HepG2 (cell line): ENCODE data around the gene CTAGE6. TPM values are rescaled to one million over a fixed set of nuclear protein-coding genes. Genes with fewer than 3 reads are reported as not detected.

Source experiments
- ATAC-seq: fragments of 200-7000 bp; cut with Tn5 transposase; 3 replicates; pipeline ENCODE4 v1.9.1; 2020; ENCODE audit warnings: mild to moderate bottlenecking, moderate library complexity
- BruUV-seq: library from RNA; stranded (reverse); fragments of 400-500 nt; replicated peaks from 2 replicates; lab custom pipeline; 2021; lab: Mats Ljungman, UMichigan
- CTCF ChIA-PET: fragments of 300-600 bp; formaldehyde crosslinking; extraction: SDS; loops from one replicate; lab custom pipeline; 2021; ENCODE audit warnings: low total read pairs, inconsistent platforms, low intra/inter-chr PET ratio; lab: Yijun Ruan, JAX
- POLR2A ChIA-PET: fragments of 350-600 bp; sonication (Branson Sonifier 250); formaldehyde crosslinking; loops from one replicate; lab custom pipeline; 2020; ENCODE audit warnings: antibody characterized with exemption, inconsistent platforms; lab: Yijun Ruan, JAX
- DNase-seq: peaks from one replicate; pipeline ENCODE4 v3.0.0-alpha.2; 2015; ENCODE audit warnings: low spot score
- FAIRE-seq: peaks from 3 replicates; lab custom pipeline; 2011; peaks lifted over from hg19 to GRCh38; lab: Jason Lieb, UNC
- H2AFZ ChIP-seq: one replicate; pipeline ENCODE4 v1.6.1; 2011; ENCODE audit warnings: low read length, inconsistent platforms
- H3K27ac ChIP-seq: fragments of 300-600 bp; 3 replicates; pipeline ENCODE4 v1.8.0; 2011; ENCODE audit warnings: mixed run types, mild to moderate bottlenecking, mixed read lengths, low read length, inconsistent platforms; ENCODE audit not compliant: insufficient read depth; ENCODE audit errors: extremely low read length
- H3K27me3 ChIP-seq, 2 experiments: fragments of 200-600 bp in 1 of 2; 2 replicates in 1 of 2; 3 replicates in 1 of 2; pipeline versions ENCODE4 v1.6.0 to v1.8.0; 2011; ENCODE audit warnings: low read length in 2 of 2, mild to moderate bottlenecking in 2 of 2, moderate library complexity in 2 of 2, inconsistent platforms in 1 of 2; ENCODE audit not compliant: insufficient read depth in 2 of 2, control insufficient read depth in 1 of 2
- H3K36me3 ChIP-seq, 2 experiments: fragments of 200-600 bp in 1 of 2; replicated peaks in 1 of 2; 2 replicates in 1 of 2; 3 replicates in 1 of 2; pipeline versions ENCODE4 v1.5.1 to v1.8.0; 2011; ENCODE audit warnings: low read length in 2 of 2, inconsistent platforms in 1 of 2; ENCODE audit not compliant: insufficient read depth in 2 of 2, control insufficient read depth in 1 of 2
- H3K4me1 ChIP-seq: 2 replicates; pipeline ENCODE4 v1.5.1; 2012; ENCODE audit warnings: low read length, inconsistent platforms; ENCODE audit not compliant: insufficient read depth
- H3K4me2 ChIP-seq: 2 replicates; pipeline ENCODE4 v1.6.0; 2011; ENCODE audit warnings: low read depth, low read length, inconsistent platforms
- H3K4me3 ChIP-seq, 3 experiments: fragments of 200-600 bp in 1 of 3; sonication (generic), shearing (Covaris generic) in 1 of 3; replicated peaks in 1 of 3; 2 replicates each; pipeline ENCODE4 v1.5.1; 2011 to 2016; ENCODE audit warnings: low read length in 3 of 3, inconsistent platforms in 2 of 3, low read depth in 2 of 3, mild to moderate bottlenecking in 2 of 3, control low read depth in 1 of 3, mixed read lengths in 1 of 3; ENCODE audit not compliant: insufficient read depth in 1 of 3
- H3K79me2 ChIP-seq: one replicate; pipeline ENCODE4 v1.6.1; 2011; ENCODE audit warnings: low read length, inconsistent platforms; ENCODE audit not compliant: insufficient read depth
- H3K9ac ChIP-seq: 2 replicates; pipeline ENCODE4 v1.6.0; 2011; ENCODE audit warnings: mild to moderate bottlenecking, low read depth, low read length, inconsistent platforms; ENCODE audit not compliant: insufficient read depth
- H3K9me3 ChIP-seq: 2 replicates; pipeline ENCODE4 v1.5.1; 2012; ENCODE audit warnings: mild to moderate bottlenecking, low read length
- H4K20me1 ChIP-seq: 2 replicates; pipeline ENCODE4 v1.6.0; 2011; ENCODE audit warnings: inconsistent platforms, mild to moderate bottlenecking, low read length, moderate library complexity; ENCODE audit not compliant: insufficient read depth
- DMAP1 ChIP-seq: IDR thresholded peaks from 2 replicates; pipeline ENCODE4 v1.6.1; 2016
- FOXO1 ChIP-seq: sonication (generic); formaldehyde crosslinking; IDR thresholded peaks from 2 replicates; pipeline ENCODE4 v1.4.0; 2020; ENCODE audit warnings: missing genetic modification reagents
- MIER2 ChIP-seq: IDR thresholded peaks from 2 replicates; pipeline ENCODE4 v1.6.1; 2016; ENCODE audit warnings: missing biosample characterization, missing genetic modification reagents
- PCBP1 ChIP-seq: fragments of 200-400 bp; formaldehyde crosslinking; IDR thresholded peaks from 2 replicates; pipeline ENCODE4 v1.6.1; 2017; ENCODE audit warnings: mild to moderate bottlenecking, low read depth, low read length, borderline replicate concordance
- PHF20 ChIP-seq: sonication (generic); formaldehyde crosslinking; IDR thresholded peaks from 2 replicates; pipeline ENCODE4 v1.5.0; 2020; ENCODE audit warnings: mild to moderate bottlenecking, missing genetic modification reagents
- PLRG1 ChIP-seq: fragments of 450-650 bp; conservative IDR thresholded peaks from 2 replicates; pipeline ENCODE4 v1.6.1; 2016
- SPEN ChIP-seq: sonication (generic); formaldehyde crosslinking; IDR thresholded peaks from 2 replicates; pipeline ENCODE4 v1.5.1; 2020; ENCODE audit warnings: low read depth, mild to moderate bottlenecking, missing genetic modification reagents
- SSRP1 ChIP-seq: IDR thresholded peaks from 2 replicates; pipeline ENCODE4 v1.6.1; 2016; ENCODE audit warnings: control low read depth
- YEATS4 ChIP-seq: sonication (generic); formaldehyde crosslinking; IDR thresholded peaks from 2 replicates; pipeline ENCODE4 v1.4.0; 2020; ENCODE audit warnings: missing genetic modification reagents, borderline replicate concordance
- ZFP82 ChIP-seq: sonication (generic); formaldehyde crosslinking; IDR thresholded peaks from 2 replicates; pipeline ENCODE4 v1.5.1; 2020; ENCODE audit warnings: mild to moderate bottlenecking, missing genetic modification reagents, borderline replicate concordance
- ZMYM3 ChIP-seq: sonication (generic); formaldehyde crosslinking; IDR thresholded peaks from 2 replicates; pipeline ENCODE4 v1.5.1; 2020; ENCODE audit warnings: mild to moderate bottlenecking, missing genetic modification reagents
- ZNF138 ChIP-seq: sonication (generic); formaldehyde crosslinking; IDR thresholded peaks from 2 replicates; pipeline ENCODE4 v1.5.0; 2020; ENCODE audit warnings: mild to moderate bottlenecking, low read depth, missing genetic modification reagents
- ZNF232 ChIP-seq: sonication (generic); formaldehyde crosslinking; IDR thresholded peaks from 2 replicates; pipeline ENCODE4 v1.4.0; 2020; ENCODE audit warnings: missing genetic modification reagents, borderline replicate concordance
- ZNF441 ChIP-seq: sonication (generic); formaldehyde crosslinking; IDR thresholded peaks from 2 replicates; pipeline ENCODE4 v1.7.0; 2021; ENCODE audit warnings: missing genetic modification reagents, borderline replicate concordance
- ZNF768 ChIP-seq: sonication (generic); formaldehyde crosslinking; IDR thresholded peaks from 2 replicates; pipeline ENCODE4 v1.4.0; 2020; ENCODE audit warnings: missing genetic modification reagents
- WGBS: methylation state at CpG from one replicate; pipeline ENCODE4 v1.1.6; 2017; ENCODE audit warnings: low lambda C conversion rate; 5-methylcytosine and 5-hydroxymethylcytosine counted together
- in situ Hi-C: cut with HindIII; loops from 2 replicates; pipeline ENCODE4 v1.10.0; 2017; ENCODE audit warnings: low pct_unique_long_range_greater_than_20kb; ENCODE audit not compliant: extremely low pct_ligation_motif_present
- intact Hi-C: fragments of 100-400 bp; cut with micrococcal nuclease; formaldehyde crosslinking; loops from one replicate; pipeline ENCODE4 v1.10.0; 2022; ENCODE audit not compliant: unreplicated experiment
- polyA plus RNA-seq, 8 experiments: library from polyadenylated mRNA; depleted of rRNA in 3 of 8; stranded (reverse) in 7 of 8; unstranded in 1 of 8; fragments of >200 nt; fragmentation: Illumina TruSeq in 4 of 8; extraction: Trizol in 4 of 8; gene quantifications; 2 replicates each; pipeline versions ENCODE4 v1.2.1 to v1.2.3, GENCODE V29; 2011 to 2016; ENCODE audit warnings: low read depth in 4 of 8, missing spikeins in 1 of 8, mixed read lengths in 1 of 8; ENCODE audit not compliant: insufficient read depth in 1 of 8
- total RNA-seq, 5 experiments: library from RNA; depleted of rRNA; stranded (reverse); fragments of >200 nt; fragmentation: Illumina TruSeq; extraction: Trizol; gene quantifications; 2 replicates each; pipeline ENCODE4 v1.2.3, GENCODE V29; 2016; ENCODE audit warnings: low read depth in 1 of 5
- TF ChIP-seq, protein P1 (sequence below): IDR thresholded peaks from 2 replicates; pipeline ENCODE4 v1.4.0; 2020; ENCODE audit warnings: mild to moderate bottlenecking, missing genetic modification reagents
- TF ChIP-seq, protein P2 (sequence below): sonication (generic); formaldehyde crosslinking; IDR thresholded peaks from 2 replicates; pipeline ENCODE4 v1.8.1; 2023; ENCODE audit warnings: mild to moderate bottlenecking, missing genetic modification reagents, borderline replicate concordance
- TF ChIP-seq, protein P3 (sequence below): sonication (generic); formaldehyde crosslinking; IDR thresholded peaks from 2 replicates; pipeline ENCODE4 v1.9.0; 2021; ENCODE audit warnings: missing genetic modification reagents, mild to moderate bottlenecking, borderline replicate concordance
- TF ChIP-seq, protein P4 (sequence below): sonication (generic); formaldehyde crosslinking; conservative IDR thresholded peaks from 2 replicates; pipeline ENCODE4 v1.5.0; 2020; ENCODE audit warnings: missing genetic modification reagents

CTAGE6 gene
- total and polyA plus RNA-seq, 2 of the 13 experiments (the other 11 are each of a cell fraction or from before 2014, with no cell fraction given): 0.09 TPM; not detected in 1

DNA sequence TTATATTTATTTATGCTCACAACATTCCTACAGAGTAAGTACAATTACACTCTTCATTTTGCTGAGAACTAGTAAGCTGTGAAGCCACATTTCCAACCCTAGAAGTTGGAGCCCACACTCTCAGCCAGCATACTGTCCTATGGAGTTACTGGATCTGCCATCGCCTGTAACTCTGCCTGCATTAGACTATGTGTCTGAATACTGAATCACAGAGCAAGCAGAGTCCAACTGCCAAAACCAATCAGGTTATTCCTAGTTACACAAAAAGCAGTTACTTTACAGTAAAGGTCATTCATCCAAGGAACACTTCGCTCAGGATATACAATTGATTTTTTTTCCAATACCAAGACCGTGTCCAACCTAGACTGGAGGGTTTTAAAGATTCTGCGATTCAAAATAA lies 21.5 kb downstream of the CTAGE6 start (continued):
- TF ChIP-seq PCBP1: no peak
- TF ChIP-seq PLRG1: no peak
- TF ChIP-seq SPEN: no peak

DNA sequence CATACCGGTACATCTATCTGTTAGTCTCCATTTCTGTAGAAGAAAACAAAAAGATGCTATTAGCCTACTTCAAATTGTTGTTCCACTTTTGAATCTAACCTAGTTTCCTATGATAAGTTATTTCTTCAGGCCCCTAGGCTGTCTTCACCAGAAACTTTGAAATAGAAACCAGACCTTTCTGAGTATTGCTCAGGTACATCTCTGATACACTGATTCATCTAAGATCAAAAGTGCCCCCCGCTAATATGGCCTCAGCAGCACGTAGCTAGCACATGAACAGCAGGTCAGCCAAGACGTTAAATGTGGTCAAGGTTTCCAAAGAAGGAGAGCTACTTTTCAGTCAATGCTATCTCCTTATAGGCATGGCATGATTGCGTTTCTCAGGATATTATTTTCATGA lies 23.6 kb downstream of the CTAGE6 start:
- CTCF ChIA-PET: no interaction called here
- H3K4me1 ChIP-seq: no peaks in the 10 kb centered on the region
- no peak overlapping the region for H2AFZ ChIP-seq
- TF ChIP-seq ZMYM3 (CRISPR knock-in tag): no peak
- TF ChIP-seq, protein P1, sequence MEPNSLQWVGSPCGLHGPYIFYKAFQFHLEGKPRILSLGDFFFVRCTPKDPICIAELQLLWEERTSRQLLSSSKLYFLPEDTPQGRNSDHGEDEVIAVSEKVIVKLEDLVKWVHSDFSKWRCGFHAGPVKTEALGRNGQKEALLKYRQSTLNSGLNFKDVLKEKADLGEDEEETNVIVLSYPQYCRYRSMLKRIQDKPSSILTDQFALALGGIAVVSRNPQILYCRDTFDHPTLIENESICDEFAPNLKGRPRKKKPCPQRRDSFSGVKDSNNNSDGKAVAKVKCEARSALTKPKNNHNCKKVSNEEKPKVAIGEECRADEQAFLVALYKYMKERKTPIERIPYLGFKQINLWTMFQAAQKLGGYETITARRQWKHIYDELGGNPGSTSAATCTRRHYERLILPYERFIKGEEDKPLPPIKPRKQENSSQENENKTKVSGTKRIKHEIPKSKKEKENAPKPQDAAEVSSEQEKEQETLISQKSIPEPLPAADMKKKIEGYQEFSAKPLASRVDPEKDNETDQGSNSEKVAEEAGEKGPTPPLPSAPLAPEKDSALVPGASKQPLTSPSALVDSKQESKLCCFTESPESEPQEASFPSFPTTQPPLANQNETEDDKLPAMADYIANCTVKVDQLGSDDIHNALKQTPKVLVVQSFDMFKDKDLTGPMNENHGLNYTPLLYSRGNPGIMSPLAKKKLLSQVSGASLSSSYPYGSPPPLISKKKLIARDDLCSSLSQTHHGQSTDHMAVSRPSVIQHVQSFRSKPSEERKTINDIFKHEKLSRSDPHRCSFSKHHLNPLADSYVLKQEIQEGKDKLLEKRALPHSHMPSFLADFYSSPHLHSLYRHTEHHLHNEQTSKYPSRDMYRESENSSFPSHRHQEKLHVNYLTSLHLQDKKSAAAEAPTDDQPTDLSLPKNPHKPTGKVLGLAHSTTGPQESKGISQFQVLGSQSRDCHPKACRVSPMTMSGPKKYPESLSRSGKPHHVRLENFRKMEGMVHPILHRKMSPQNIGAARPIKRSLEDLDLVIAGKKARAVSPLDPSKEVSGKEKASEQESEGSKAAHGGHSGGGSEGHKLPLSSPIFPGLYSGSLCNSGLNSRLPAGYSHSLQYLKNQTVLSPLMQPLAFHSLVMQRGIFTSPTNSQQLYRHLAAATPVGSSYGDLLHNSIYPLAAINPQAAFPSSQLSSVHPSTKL (CRISPR knock-in tag): no peak
- no peak for TF ChIP-seq SSRP1 (CRISPR knock-in tag)
- TF ChIP-seq ZNF768 (CRISPR knock-in tag): no peak
- TF ChIP-seq, protein P2, sequence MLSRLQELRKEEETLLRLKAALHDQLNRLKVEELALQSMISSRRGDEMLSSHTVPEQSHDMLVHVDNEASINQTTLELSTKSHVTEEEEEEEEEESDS: no peak
- no peak for TF ChIP-seq FOXO1 (CRISPR knock-in tag)
- no peak for TF ChIP-seq YEATS4 (CRISPR knock-in tag)
- no peak for TF ChIP-seq PHF20 (CRISPR knock-in tag)
- no peak for TF ChIP-seq MIER2 (CRISPR knock-in tag)
- TF ChIP-seq ZFP82: no peak
- TF ChIP-seq ZNF441 (CRISPR knock-in tag): no peak
- TF ChIP-seq ZNF138 (CRISPR knock-in tag): no peak
- TF ChIP-seq, protein P3, sequence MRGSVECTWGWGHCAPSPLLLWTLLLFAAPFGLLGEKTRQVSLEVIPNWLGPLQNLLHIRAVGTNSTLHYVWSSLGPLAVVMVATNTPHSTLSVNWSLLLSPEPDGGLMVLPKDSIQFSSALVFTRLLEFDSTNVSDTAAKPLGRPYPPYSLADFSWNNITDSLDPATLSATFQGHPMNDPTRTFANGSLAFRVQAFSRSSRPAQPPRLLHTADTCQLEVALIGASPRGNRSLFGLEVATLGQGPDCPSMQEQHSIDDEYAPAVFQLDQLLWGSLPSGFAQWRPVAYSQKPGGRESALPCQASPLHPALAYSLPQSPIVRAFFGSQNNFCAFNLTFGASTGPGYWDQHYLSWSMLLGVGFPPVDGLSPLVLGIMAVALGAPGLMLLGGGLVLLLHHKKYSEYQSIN (CRISPR knock-in tag): no peak
- no peak for TF ChIP-seq ZNF232 (CRISPR knock-in tag)
- TF ChIP-seq, protein P4, sequence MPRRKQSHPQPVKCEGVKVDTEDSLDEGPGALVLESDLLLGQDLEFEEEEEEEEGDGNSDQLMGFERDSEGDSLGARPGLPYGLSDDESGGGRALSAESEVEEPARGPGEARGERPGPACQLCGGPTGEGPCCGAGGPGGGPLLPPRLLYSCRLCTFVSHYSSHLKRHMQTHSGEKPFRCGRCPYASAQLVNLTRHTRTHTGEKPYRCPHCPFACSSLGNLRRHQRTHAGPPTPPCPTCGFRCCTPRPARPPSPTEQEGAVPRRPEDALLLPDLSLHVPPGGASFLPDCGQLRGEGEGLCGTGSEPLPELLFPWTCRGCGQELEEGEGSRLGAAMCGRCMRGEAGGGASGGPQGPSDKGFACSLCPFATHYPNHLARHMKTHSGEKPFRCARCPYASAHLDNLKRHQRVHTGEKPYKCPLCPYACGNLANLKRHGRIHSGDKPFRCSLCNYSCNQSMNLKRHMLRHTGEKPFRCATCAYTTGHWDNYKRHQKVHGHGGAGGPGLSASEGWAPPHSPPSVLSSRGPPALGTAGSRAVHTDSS: no peak
- TF ChIP-seq DMAP1 (CRISPR knock-in tag): no peak

More for the DNA sequence above, 23.6 kb downstream of the CTAGE6 start:
- FAIRE-seq (no peak), DNase-seq (no peak), ATAC-seq (no peak)
- BruUV-seq: no TSS peak
- Histone ChIP-seq H3K27ac (no peak overlapping the region), H3K9me3 (no peaks in the 10 kb centered on the region), H3K79me2 (no peaks in the 10 kb centered on the region), H4K20me1 (no peaks in the 10 kb centered on the region), H3K4me3 (no peak overlapping the region), H3K4me2 (no peak overlapping the region), H3K36me3 (no peaks in the 10 kb centered on the region), H3K9ac (no peak overlapping the region), H3K27me3 (no peaks in the 10 kb centered on the region)
- intact Hi-C loops (no loop called here), in situ Hi-C loops (no loop called here)
- POLR2A ChIA-PET: no interaction called here
- 19% methylated on average over 5 of the region's 5 CpGs for WGBS
